ENCODE results near the gene FAAH.

Gene FAAH

GRCh38 chr1:46446646-46447498 is 52.8 kb downstream of the FAAH start:
- FAIRE-seq (peak; percentile 76), DNase-seq (ENCODE audit: insufficient read length, low spot score) (peak; percentile 62)
- TF ChIP-seq POLR2A (IDR thresholded peaks at IDR 0.05; ENCODE audit: low read depth, low read length) (no peak), TAF1 (IDR thresholded peaks at IDR 0.05; ENCODE audit: low read depth, low read length) (no peak), SPI1 (IDR thresholded peaks at IDR 0.05; ENCODE audit: low read depth, low read length) (no peak), POU2F2 (IDR thresholded peaks at IDR 0.05; ENCODE audit: low read depth, low read length) (no peak), PAX5 (IDR thresholded peaks at IDR 0.05; ENCODE audit: insufficient read depth, low read length, severe bottlenecking) (no peak), POLR2AphosphoS5 (IDR thresholded peaks at IDR 0.05; ENCODE audit: low read depth, low read length) (no peak)

- TF ChIP-seq PAX5 (IDR thresholded peaks at IDR 0.05; ENCODE audit: insufficient read depth, low read length, severe bottlenecking): no peak
- TF ChIP-seq SPI1 (IDR thresholded peaks at IDR 0.05; ENCODE audit: low read depth, low read length): no peak
- TF ChIP-seq POLR2AphosphoS5 (IDR thresholded peaks at IDR 0.05; ENCODE audit: low read depth, low read length): no peak
- TF ChIP-seq POU2F2 (IDR thresholded peaks at IDR 0.05; ENCODE audit: low read depth, low read length): no peak
- no peak for TF ChIP-seq TAF1 (IDR thresholded peaks at IDR 0.05; ENCODE audit: low read depth, low read length)
- no peak for TF ChIP-seq POLR2A (IDR thresholded peaks at IDR 0.05; ENCODE audit: low read depth, low read length)
- no peak for FAIRE-seq
- DNase-seq (ENCODE audit: insufficient read length, low spot score): no peak
These were observed 53.5 kb downstream of the FAAH start for GRCh38 chr1:46447499-46448108.

GRCh38 chr1:46448109-46448911 is 54.2 kb downstream of the FAAH start:
- no peak for FAIRE-seq
- no peak for DNase-seq (ENCODE audit: insufficient read length, low spot score)
- TF ChIP-seq POLR2AphosphoS5 (IDR thresholded peaks at IDR 0.05; ENCODE audit: low read depth, low read length): no peak
- no peak for TF ChIP-seq TAF1 (IDR thresholded peaks at IDR 0.05; ENCODE audit: low read depth, low read length)
- no peak for TF ChIP-seq POU2F2 (IDR thresholded peaks at IDR 0.05; ENCODE audit: low read depth, low read length)
- TF ChIP-seq SPI1 (IDR thresholded peaks at IDR 0.05; ENCODE audit: low read depth, low read length): no peak
- no peak for TF ChIP-seq PAX5 (IDR thresholded peaks at IDR 0.05; ENCODE audit: insufficient read depth, low read length, severe bottlenecking)
- TF ChIP-seq POLR2A (IDR thresholded peaks at IDR 0.05; ENCODE audit: low read depth, low read length): no peak

GRCh38 chr1:46449223-46450159 is 55.4 kb downstream of the FAAH start:
- TF ChIP-seq TAF1 (IDR thresholded peaks at IDR 0.05; ENCODE audit: low read depth, low read length) (no peak), POLR2A (IDR thresholded peaks at IDR 0.05; ENCODE audit: low read depth, low read length) (no peak), SPI1 (IDR thresholded peaks at IDR 0.05; ENCODE audit: low read depth, low read length) (no peak)
- no peak for FAIRE-seq
- no peak for DNase-seq (ENCODE audit: insufficient read length, low spot score)

- no peak for FAIRE-seq
- no peak for TF ChIP-seq SPI1 (IDR thresholded peaks at IDR 0.05; ENCODE audit: low read depth, low read length)
- TF ChIP-seq POLR2AphosphoS5 (IDR thresholded peaks at IDR 0.05; ENCODE audit: low read depth, low read length): no peak
- no peak for TF ChIP-seq POLR2A (IDR thresholded peaks at IDR 0.05; ENCODE audit: low read depth, low read length)
- TF ChIP-seq PAX5 (IDR thresholded peaks at IDR 0.05; ENCODE audit: insufficient read depth, low read length, severe bottlenecking): no peak
- no peak for TF ChIP-seq TAF1 (IDR thresholded peaks at IDR 0.05; ENCODE audit: low read depth, low read length)
- TF ChIP-seq POU2F2 (IDR thresholded peaks at IDR 0.05; ENCODE audit: low read depth, low read length): no peak
- no peak for DNase-seq (ENCODE audit: insufficient read length, low spot score)
These were observed 56.0 kb downstream of the FAAH start for GRCh38 chr1:46450160-46450517.

- FAIRE-seq (no peak), DNase-seq (ENCODE audit: insufficient read length, low spot score) (no peak)
- TF ChIP-seq SPI1 (IDR thresholded peaks at IDR 0.05; ENCODE audit: low read depth, low read length) (no peak), POLR2AphosphoS5 (IDR thresholded peaks at IDR 0.05; ENCODE audit: low read depth, low read length) (no peak), POU2F2 (IDR thresholded peaks at IDR 0.05; ENCODE audit: low read depth, low read length) (no peak), PAX5 (IDR thresholded peaks at IDR 0.05; ENCODE audit: insufficient read depth, low read length, severe bottlenecking) (no peak), TAF1 (IDR thresholded peaks at IDR 0.05; ENCODE audit: low read depth, low read length) (no peak), POLR2A (IDR thresholded peaks at IDR 0.05; ENCODE audit: low read depth, low read length) (no peak)
These were observed 58.1 kb downstream of the FAAH start for GRCh38 chr1:46451948-46452930.

- TF ChIP-seq SPI1 (IDR thresholded peaks at IDR 0.05; ENCODE audit: low read depth, low read length): no peak
- no peak for TF ChIP-seq PAX5 (IDR thresholded peaks at IDR 0.05; ENCODE audit: insufficient read depth, low read length, severe bottlenecking)
- TF ChIP-seq POLR2AphosphoS5 (IDR thresholded peaks at IDR 0.05; ENCODE audit: low read depth, low read length): no peak
- no peak for TF ChIP-seq POLR2A (IDR thresholded peaks at IDR 0.05; ENCODE audit: low read depth, low read length)
- TF ChIP-seq TAF1 (IDR thresholded peaks at IDR 0.05; ENCODE audit: low read depth, low read length): no peak
- no peak for TF ChIP-seq POU2F2 (IDR thresholded peaks at IDR 0.05; ENCODE audit: low read depth, low read length)
- FAIRE-seq (no peak), DNase-seq (ENCODE audit: insufficient read length, low spot score) (no peak)
These were observed 58.8 kb downstream of the FAAH start for GRCh38 chr1:46452931-46453325.

Data from GM12891 (cell line).